Tibial nerve (tissue), 4 donors: ENCODE data around the gene SPATA13. TPM values are rescaled to one million over a fixed set of nuclear protein-coding genes. Genes with fewer than 3 reads are reported as not detected.
"Not testable (repeated sequence)": the region's sequence is repeated elsewhere in the genome, so short reads cannot be mapped to it uniquely, and the experiment has no call there.

Source experiments
- DNase-seq, 2 donors: peaks; one replicate each; pipeline ENCODE4 v3.0.0-alpha.2; 2019; ENCODE audit warnings: low spot score in 2 of 2
- H3K27ac ChIP-seq, 4 donors: fragments of 200-600 bp; sonication (generic) in 3 of 4; one replicate each; pipeline ENCODE4 v1.5.1; 2017 to 2019; ENCODE audit warnings: mild to moderate bottlenecking in 1 of 4
- H3K27me3 ChIP-seq, 2 donors: fragments of 200-600 bp; sonication (generic) in 1 of 2; one replicate each; pipeline versions ENCODE4 v1.5.1 to v1.6.0; 2017 to 2019
- H3K36me3 ChIP-seq, 3 donors: fragments of 200-600 bp; sonication (generic); one replicate each; pipeline ENCODE4 v1.5.1; 2018 to 2019
- H3K4me1 ChIP-seq, 4 donors: fragments of 200-600 bp; sonication (generic) in 3 of 4; one replicate each; pipeline ENCODE4 v1.5.1; 2017 to 2019
- H3K4me3 ChIP-seq, 4 donors: fragments of 200-600 bp; sonication (generic) in 3 of 4; one replicate each; pipeline ENCODE4 v1.5.1; 2017 to 2019; ENCODE audit warnings: mild to moderate bottlenecking in 1 of 4, moderate library complexity in 1 of 4
- H3K9me3 ChIP-seq, 4 donors: fragments of 200-600 bp; sonication (generic) in 3 of 4; one replicate each; pipeline ENCODE4 v1.5.1; 2017 to 2019
- EP300 ChIP-seq, 2 donors: sonication (generic); formaldehyde crosslinking; IDR thresholded peaks; one replicate each; pipeline ENCODE4 v1.6.1; 2017; ENCODE audit warnings: antibody characterized with exemption in 2 of 2, mild to moderate bottlenecking in 1 of 2
- POLR2A ChIP-seq, 2 donors: fragments of 450-650 bp; IDR thresholded peaks; one replicate each; pipeline ENCODE4 v1.6.1; 2017; ENCODE audit warnings: antibody characterized with exemption in 2 of 2, mild to moderate bottlenecking in 2 of 2, moderate library complexity in 2 of 2
- WGBS, 2 donors: methylation state at CpG; one replicate each; pipeline ENCODE4 v1.1.5; 2018; 5-methylcytosine and 5-hydroxymethylcytosine counted together
- total RNA-seq, 4 donors: library from RNA; depleted of rRNA; stranded (reverse); fragments of >200 nt; gene quantifications; one replicate each; pipeline ENCODE4 v1.1.0, GENCODE V29; 2016
- TF ChIP-seq, protein P1 (sequence below), 5 experiments: fragments of 200-600 bp in 3 of 5; fragments of 450-650 bp in 2 of 5; sonication (generic) in 3 of 5; IDR thresholded peaks; one replicate each; pipeline ENCODE4 v1.5.1; 2016 to 2019; ENCODE audit warnings: antibody characterized with exemption in 5 of 5, mild to moderate bottlenecking in 3 of 5, moderate library complexity in 2 of 5

SPATA13 gene
- total RNA-seq, 4 donors from 2014 or later: 35.0 to 96.0 (median 51.7) TPM

DNA sequence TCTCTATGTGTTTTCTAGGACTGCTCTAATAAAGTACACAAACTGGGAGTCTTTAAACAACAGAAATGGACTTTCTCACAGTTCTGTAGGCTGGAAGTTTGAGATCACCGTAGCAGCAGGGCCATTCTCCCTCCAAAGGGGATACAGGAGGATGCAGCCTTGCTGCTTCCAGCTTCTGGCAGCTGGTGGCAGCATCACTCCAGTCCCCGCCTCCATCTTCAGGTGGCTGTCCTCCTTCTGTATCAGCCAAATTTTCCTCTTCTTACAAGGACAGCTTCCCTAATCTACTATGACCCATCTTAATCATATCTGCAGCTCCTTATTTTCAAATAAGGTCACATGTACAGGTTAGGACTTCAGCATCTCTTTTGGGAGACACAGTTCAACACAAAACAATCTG, 161.9 kb downstream of the SPATA13 start:
- 63 to 71% methylated on average over 2 of the region's 2 CpGs for WGBS, 2 donors

DNA sequence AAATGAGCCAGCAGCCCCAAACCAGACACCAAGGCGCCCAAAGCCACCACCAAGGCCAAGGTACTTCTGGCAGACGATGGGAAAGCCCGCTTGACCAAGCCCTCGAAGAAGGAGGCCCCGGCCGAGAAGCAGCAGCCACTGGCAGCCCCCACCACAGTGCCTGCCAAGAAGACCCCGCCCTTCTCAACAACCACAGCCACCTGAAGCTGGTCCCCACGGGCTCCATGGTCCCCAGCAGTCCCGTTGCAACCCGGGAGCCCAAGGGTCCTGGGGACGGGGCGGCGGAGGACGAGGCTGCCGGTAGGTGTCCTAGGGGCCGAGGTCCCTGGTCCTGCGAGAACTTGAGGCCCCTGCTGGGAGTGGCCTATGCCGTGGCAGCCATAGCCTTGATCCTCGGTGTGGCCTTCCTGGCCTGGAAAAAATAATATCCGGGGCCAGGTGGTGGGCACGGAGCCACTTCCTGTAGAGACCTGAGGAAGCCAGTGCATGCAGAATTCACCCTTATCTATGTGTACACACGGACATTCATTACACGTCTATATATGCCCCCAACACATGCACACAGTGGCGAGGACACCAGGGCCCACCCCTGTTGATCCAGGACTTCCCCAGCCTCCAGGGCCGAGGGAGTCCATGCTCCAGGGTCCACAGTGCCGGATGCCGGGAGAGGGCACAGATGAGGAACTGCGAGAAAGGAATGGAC, 162.7 kb downstream of the SPATA13 start:
- no peak for DNase-seq
- Histone ChIP-seq H3K27ac (no peak overlapping the region), H3K9me3 (no peaks in the 10 kb centered on the region), H3K4me1 (no peaks in the 10 kb centered on the region), H3K27me3 (peaks cover 0 to 7% of the 10 kb centered on the region in 2 donors), H3K4me3 (no peak overlapping the region), H3K36me3 (no peaks in the 10 kb centered on the region)
- 82 to 92% methylated on average over 19 to 27 of the region's 28 CpGs for WGBS, 2 donors
- TF ChIP-seq EP300 (IDR thresholded peaks at IDR 0.05) (no peak), POLR2A (IDR thresholded peaks at IDR 0.05) (no peak)
- TF ChIP-seq, protein P1, sequence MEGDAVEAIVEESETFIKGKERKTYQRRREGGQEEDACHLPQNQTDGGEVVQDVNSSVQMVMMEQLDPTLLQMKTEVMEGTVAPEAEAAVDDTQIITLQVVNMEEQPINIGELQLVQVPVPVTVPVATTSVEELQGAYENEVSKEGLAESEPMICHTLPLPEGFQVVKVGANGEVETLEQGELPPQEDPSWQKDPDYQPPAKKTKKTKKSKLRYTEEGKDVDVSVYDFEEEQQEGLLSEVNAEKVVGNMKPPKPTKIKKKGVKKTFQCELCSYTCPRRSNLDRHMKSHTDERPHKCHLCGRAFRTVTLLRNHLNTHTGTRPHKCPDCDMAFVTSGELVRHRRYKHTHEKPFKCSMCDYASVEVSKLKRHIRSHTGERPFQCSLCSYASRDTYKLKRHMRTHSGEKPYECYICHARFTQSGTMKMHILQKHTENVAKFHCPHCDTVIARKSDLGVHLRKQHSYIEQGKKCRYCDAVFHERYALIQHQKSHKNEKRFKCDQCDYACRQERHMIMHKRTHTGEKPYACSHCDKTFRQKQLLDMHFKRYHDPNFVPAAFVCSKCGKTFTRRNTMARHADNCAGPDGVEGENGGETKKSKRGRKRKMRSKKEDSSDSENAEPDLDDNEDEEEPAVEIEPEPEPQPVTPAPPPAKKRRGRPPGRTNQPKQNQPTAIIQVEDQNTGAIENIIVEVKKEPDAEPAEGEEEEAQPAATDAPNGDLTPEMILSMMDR (IDR thresholded peaks at IDR 0.05): no peak

More for the DNA sequence above, 161.9 kb downstream of the SPATA13 start:
- not testable (repeated sequence) for H3K27me3 ChIP-seq, H3K36me3 ChIP-seq, DNase-seq, H3K9me3 ChIP-seq, H3K4me1 ChIP-seq, H3K27ac ChIP-seq, H3K4me3 ChIP-seq

DNA sequence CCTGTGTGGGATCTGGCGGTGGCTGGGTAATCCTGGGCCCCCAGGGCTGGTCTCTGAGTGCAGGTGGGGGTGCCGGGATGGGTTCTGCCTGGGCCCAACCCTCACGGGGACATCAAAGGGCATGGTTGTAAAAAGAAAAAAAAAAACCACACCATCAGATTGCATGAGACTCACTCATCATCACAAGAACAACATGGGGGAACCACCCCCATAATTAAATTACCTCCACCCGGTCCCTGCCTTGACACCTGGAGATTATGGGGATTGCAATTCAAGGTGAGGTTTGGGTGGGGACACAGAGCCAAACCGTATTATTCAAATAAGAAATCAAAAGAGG, 163.2 kb downstream of the SPATA13 start:
- TF ChIP-seq EP300 (IDR thresholded peaks at IDR 0.05) (no peak), POLR2A (IDR thresholded peaks at IDR 0.05) (no peak)
- TF ChIP-seq, protein P1 (IDR thresholded peaks at IDR 0.05): no peak
- H3K4me3 ChIP-seq: no peak overlapping the region
- no peak overlapping the region for H3K27ac ChIP-seq
- 54 to 61% methylated on average over 5 of the region's 5 CpGs for WGBS, 2 donors
- H3K27me3 ChIP-seq: peaks cover 0 to 9% of the 10 kb centered on the region in 2 donors
- H3K4me1 ChIP-seq: no peaks in the 10 kb centered on the region
- no peaks in the 10 kb centered on the region for H3K36me3 ChIP-seq
- DNase-seq: no peak
- no peaks in the 10 kb centered on the region for H3K9me3 ChIP-seq

DNA sequence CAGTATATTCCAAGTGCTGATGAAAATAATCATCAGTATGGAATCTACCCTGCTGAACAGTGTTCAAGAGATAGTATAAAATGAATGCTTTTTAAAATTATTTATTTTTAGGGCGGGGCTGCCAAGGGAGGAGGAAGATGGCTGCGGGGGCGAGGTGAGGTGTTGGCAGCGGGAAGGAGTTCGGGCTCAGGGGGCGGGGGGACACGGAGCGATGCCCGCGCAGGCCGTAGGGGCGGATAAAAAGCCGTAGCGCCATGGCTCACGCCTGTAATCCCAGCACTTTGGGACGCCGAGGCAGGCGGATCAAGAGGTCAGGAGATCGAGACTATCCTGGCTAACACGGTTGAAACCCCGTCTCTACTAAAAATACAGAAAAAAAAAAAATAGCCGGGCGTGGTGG, 167.1 kb downstream of the SPATA13 start:
- not testable (repeated sequence) for H3K27me3 ChIP-seq, H3K9me3 ChIP-seq, H3K4me3 ChIP-seq, H3K4me1 ChIP-seq, DNase-seq, H3K27ac ChIP-seq, H3K36me3 ChIP-seq
- 74 to 79% methylated on average over 23 of the region's 23 CpGs for WGBS, 2 donors

DNA sequence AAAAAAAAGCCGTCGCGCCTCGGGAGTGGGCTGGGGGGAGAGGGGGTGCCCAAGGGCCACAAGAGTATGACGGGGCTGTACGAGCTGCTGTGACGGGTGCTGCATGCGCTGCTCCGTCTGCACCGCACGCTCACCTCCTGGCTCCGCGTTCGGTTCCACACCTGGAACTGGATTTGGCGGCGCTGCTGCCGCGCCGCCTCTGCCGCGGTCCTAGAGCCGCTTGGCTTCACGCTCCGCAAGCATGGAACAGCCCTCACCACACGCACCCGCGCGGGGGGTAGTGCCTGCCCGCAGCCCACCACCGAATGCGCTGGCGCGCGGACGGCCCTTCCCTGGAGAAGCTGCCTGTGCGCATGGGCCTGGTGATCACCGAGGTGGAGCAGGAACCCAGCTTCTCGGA, 167.6 kb downstream of the SPATA13 start:
- H3K27me3 ChIP-seq: peaks cover 0 to 9% of the 10 kb centered on the region in 2 donors
- no peak overlapping the region for H3K27ac ChIP-seq
- no peaks in the 10 kb centered on the region for H3K9me3 ChIP-seq
- H3K4me1 ChIP-seq: no peaks in the 10 kb centered on the region
- WGBS, 2 donors: 15 to 35% methylated on average over 29 to 34 of the region's 38 CpGs
- H3K4me3 ChIP-seq: no peak overlapping the region
- no peak for DNase-seq
- TF ChIP-seq POLR2A (IDR thresholded peaks at IDR 0.05) (no peak), EP300 (IDR thresholded peaks at IDR 0.05) (no peak)
- TF ChIP-seq, protein P1 (IDR thresholded peaks at IDR 0.05): no peak
- H3K36me3 ChIP-seq: no peaks in the 10 kb centered on the region

DNA sequence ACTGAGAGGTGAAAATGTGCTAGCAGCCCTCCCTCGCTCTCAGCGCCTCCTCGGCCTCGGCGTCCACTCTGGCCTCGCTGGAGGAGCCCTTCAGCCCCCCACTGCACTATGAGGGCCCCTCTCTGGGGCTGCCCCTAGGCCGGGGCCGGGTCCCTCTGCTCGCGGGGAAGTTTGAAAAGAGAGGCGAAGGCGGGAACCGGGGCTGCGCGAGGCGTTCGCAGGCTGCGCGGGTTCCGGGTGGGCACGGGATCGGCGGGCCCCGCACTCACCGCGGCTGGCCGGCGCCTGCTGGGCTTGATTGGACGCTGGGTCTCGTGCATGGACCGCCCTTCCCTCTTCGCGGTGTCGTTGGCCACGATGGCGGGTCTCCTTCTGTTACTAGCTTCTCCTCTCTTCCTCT, 178.2 kb downstream of the SPATA13 start:
- no peaks in the 10 kb centered on the region for H3K4me1 ChIP-seq
- TF ChIP-seq POLR2A (IDR thresholded peaks at IDR 0.05) (no peak), EP300 (IDR thresholded peaks at IDR 0.05) (no peak)
- TF ChIP-seq, protein P1 (IDR thresholded peaks at IDR 0.05): no peak
- no peak overlapping the region for H3K4me3 ChIP-seq
- no peak overlapping the region for H3K27ac ChIP-seq
- H3K36me3 ChIP-seq: no peaks in the 10 kb centered on the region
- no peaks in the 10 kb centered on the region for H3K27me3 ChIP-seq
- peaks cover 0 to 4% (median 0%) of the 10 kb centered on the region in 4 donors for H3K9me3 ChIP-seq
- 97 to 98% methylated on average over 36 of the region's 36 CpGs for WGBS, 2 donors
- DNase-seq: no peak
